Inflammatory macrophage treated with lipopolysaccharide for 4 hours (primary cell): ENCODE data around the gene TBX10.
"Not testable (repeated sequence)": the region's sequence is repeated elsewhere in the genome, so short reads cannot be mapped to it uniquely, and the experiment has no call there.

Source experiments
- DNase-seq: peaks from one replicate; pipeline ENCODE4 v3.0.0-alpha.2; 2020

TBX10 gene

GRCh38 chr11:67644472-67645418, 5.2 kb upstream of the TBX10 start:
- no peak for DNase-seq

DNA sequence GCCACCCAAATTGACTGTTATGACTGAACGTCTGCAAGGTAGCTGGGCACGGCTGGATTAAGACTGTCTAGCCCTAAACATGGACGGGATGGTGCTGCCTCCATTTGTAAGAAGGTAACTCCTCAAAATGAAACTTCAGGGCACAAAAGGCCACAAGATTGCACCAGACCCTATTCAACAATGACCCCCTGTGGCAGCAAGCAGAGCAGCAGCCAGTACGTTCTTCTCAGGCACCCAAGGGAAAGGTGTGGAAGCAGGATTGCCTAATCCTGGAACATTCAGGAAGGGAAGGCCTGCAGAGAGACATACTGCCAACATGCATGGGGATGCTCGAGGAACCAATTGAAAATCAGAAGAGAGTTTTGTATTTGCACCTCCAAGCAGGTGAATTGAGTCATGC, 4.5 kb upstream of the TBX10 start:
- DNase-seq, result peak; percentile 5

- no peak for DNase-seq
Observed at GRCh38 chr11:67642173-67643120, 2.9 kb upstream of the TBX10 start.

DNA sequence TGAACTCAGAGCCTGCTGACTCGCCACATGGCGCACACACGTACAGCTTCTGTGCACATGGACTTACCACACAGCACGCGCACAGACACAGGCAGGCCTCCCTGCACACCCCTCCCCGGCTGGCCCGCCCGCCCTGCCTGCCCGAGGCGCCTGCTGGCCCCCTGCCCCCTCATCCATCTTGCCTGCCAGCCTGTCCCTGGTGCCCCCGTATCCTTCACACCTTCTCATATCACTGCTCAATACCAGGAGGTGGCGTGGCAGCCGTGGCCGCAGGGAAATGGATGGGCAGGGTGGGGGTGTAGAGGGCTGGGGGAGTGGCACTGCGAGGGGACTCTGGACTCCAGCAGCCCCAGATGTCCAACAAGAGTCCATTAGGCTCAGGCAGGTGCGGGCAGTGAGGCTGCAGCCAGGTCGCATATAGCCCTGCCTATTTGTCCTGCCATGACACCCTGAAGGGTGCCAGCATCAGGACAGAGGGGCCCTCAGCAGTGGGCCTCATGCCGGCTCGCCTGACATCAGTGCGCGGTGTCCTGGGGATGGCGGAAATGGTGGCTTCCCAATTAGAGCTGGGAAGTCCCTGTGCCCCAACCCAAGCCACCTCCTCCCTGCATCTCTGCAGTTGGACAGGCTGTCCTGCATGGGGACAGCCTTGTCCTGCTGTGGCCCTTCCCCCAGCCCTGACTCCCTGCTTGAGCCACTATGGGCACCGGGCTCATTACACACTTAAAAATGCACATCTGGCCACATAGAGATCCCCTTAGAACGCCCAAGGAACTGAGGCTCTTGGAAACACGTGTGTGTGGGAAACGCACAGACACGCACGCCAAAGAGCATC, 2.0 kb upstream of the TBX10 start:
- no peak for DNase-seq

DNA sequence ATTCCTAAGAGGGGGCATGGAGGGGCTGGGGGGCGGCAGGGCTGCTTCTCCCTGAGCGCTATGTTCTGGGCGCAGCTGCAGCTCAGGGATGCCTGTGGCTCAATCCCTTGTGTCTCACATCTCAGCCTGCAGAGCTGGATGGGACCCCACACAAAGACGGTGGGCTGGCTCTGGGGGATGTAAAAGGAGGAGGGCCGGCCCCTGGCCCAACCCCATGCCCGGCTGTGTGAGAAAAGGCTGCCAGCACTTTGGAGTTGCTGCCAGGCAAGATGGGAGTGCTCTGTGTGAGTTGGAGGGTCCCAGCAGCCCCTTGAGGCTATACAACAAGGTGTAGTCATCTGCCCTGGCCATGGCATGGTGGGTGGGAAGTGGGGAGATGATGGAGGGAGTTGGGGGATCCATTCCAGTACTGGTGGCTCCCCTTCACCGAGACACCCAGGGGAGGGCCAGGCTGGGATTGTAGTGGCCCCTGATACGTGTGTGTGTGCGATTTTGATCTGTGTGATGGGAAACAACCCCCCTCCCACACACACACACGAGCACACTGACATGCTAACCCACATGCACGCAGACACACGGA, 1.3 kb upstream of the TBX10 start:
- no peak for DNase-seq

DNA sequence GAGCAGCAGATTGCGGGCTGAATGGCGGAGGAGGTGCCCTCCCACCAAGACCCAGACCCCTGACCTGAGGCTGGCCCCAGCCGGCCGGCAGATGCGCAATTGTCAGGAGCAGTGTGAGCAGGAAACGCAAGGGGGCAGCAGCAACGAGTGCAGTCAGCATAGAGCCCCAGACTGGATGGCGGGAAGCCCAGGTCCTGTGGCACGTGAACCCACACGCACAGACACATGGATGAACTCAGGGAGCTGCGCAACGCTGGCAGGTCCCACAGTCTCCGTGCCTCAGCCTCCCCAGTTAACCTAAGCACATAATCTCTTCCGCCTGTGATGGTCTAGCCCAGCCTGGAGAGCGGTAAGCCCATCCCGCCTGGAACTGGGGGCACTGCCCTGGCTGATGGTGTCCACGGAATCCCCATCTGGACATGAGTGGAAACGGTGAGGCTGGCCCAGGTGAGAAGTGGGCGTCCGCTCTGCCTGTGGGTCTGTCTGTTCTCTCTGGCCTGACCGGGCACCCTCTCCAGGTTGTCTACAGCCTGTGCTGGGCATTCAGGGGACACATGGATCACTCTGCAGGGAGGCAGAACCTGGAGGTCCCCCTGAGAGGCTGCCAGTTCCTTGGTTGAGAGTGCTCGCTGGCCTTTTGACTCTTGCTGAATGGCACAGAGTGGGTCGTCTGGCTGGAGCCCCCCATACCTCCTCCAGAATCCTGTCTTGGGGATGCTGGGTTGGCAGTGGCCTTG, 626 bp upstream of the TBX10 start:
- peak; percentile 33 for DNase-seq

GRCh38 chr11:67638535-67639437, 777 bp downstream of the TBX10 start:
- no peak for DNase-seq

- not testable (repeated sequence) for DNase-seq
Observed at GRCh38 chr11:67637441-67637840, 2.1 kb downstream of the TBX10 start.

DNA sequence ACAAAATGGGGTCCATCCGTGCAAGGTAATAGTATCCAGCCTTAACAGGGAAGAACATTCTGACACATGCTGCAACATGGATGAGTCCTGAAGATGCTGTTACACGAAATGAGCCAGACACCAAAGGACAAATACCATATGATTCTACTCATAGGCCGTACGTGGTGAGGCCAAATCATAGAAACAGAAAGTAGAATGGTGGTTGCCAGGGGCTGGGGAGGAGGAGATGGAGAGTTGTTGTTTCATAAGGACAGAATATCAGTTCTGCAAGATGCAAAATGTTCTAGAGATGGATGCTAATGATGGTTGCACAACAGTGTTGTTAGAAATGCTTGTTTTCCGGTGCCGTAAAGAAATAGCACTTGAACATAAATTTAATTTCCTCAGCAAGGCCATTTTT, 2.6 kb downstream of the TBX10 start:
- DNase-seq, result peak; percentile 39

DNA sequence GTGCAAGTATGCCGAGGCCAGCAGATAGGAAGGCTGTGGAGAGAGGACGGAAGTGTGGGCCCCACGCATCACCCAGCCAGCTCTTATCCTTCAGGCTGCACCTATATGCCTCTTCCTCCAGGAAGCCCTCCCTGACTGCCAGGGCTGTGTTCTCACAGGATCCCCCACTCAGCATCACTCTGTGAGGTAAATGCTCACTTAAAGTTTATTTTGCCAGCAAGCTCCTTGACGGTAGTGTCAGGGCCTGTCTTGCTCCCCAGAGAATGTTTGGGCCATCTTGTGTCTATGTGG, 4.4 kb downstream of the TBX10 start:
- no peak for DNase-seq

GRCh38 chr11:67634366-67635230, 5.0 kb downstream of the TBX10 start:
- no peak for DNase-seq

- no peak for DNase-seq
Observed at GRCh38 chr11:67633758-67634365, 5.7 kb downstream of the TBX10 start.

GRCh38 chr11:67632982-67633755, 6.4 kb downstream of the TBX10 start:
- DNase-seq, result no peak

DNA sequence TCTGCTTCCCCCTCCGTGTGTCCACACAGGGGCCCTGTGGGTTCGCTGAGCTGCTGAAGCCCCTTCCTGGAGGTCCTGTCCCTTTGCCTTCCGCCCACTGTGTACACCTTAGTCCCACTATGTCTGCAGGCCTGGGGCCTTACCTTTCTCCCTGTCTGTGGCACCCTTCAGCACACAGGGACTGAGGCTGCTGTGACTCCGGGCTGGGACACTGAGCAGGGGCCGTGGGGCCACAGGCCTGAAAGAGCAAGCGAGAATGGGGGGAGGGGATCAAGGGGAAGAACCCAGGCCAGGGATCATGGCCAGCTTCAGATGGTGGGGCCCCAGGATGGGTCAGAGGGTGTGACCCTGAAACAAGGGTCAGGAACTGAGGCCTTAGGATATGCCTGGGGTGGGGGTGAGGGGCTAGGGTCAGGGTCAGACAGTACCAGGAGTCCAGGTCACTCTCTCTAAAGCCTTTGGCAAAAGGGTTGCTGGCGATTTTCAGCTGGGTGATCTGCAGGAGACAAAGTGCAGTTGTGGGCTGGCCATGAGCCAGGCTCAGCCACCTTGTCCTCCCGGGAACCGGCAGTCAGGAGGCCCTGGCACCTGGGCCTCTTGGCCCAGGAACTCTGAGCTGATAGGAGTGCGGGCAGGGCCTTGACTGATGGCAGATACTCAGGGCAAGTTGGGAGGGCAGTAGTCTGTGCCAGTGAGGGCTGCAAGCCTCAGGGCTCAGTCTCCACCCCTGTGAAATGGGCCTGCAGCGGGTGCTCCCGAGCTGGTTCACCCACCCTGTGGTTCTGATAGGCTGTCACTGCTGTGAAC, 7.2 kb downstream of the TBX10 start:
- DNase-seq, result no peak

GRCh38 chr11:67631853-67632174, 7.7 kb downstream of the TBX10 start:
- no peak for DNase-seq

GRCh38 chr11:67631411-67631810, 8.2 kb downstream of the TBX10 start:
- DNase-seq, result no peak

DNA sequence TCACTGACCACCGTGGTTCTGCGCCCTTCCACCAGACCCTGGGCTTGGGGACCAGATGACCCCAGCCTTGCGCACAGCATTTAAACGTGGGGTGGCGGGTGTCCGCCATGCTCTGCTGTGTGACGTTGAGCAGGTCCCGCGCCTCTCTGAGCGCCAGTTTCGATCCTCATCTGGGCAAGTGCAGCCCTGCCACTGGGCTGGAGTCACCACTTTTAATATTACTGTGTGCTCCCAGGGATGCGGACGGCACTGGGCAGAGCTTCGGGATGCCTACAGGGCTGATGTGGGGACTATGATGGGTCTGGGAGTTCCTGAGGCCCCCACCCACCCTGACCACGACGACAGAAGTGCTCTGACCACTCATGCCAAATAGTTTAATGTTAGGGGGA, 8.6 kb downstream of the TBX10 start:
- DNase-seq, result no peak
